Uterus (tissue), 4 donors: ENCODE results near the gene MTIF2. TPM values are rescaled to one million over a fixed set of nuclear protein-coding genes. Genes with fewer than 3 reads are reported as not detected.

ENCODE experiments used
- DNase-seq, 2 donors: peaks; one replicate each; pipeline ENCODE4 v3.0.0-alpha.2; 2019 to 2020
- H3K27ac ChIP-seq, 2 donors: fragments of 200-600 bp; sonication (generic); 1 replicate in 1 of 2; 2 replicates in 1 of 2; pipeline ENCODE4 v1.5.1; 2016 to 2018
- H3K27me3 ChIP-seq, 2 donors: fragments of 200-600 bp; sonication (generic); one replicate each; pipeline ENCODE4 v1.5.1; 2018 to 2019; ENCODE audit warnings: control low read depth in 1 of 2
- H3K36me3 ChIP-seq, 2 donors: fragments of 200-600 bp; sonication (generic); one replicate each; pipeline ENCODE4 v1.5.1; 2019; ENCODE audit warnings: control low read depth in 1 of 2
- H3K4me1 ChIP-seq, 2 donors: fragments of 200-600 bp; sonication (generic); one replicate each; pipeline ENCODE4 v1.5.1; 2018 to 2019; ENCODE audit warnings: control low read depth in 1 of 2
- H3K4me3 ChIP-seq, 2 donors: fragments of 200-600 bp; sonication (generic); 1 replicate in 1 of 2; 2 replicates in 1 of 2; pipeline ENCODE4 v1.5.1; 2018 to 2019; ENCODE audit warnings: mild to moderate bottlenecking in 1 of 2
- H3K9me3 ChIP-seq, 2 donors: fragments of 200-600 bp; sonication (generic); one replicate each; pipeline ENCODE4 v1.5.1; 2019; ENCODE audit warnings: control low read depth in 1 of 2
- CTCF ChIP-seq, 4 experiments: fragments of 200-600 bp in 2 of 4; fragments of 450-650 bp in 2 of 4; sonication (generic) in 2 of 4; IDR thresholded peaks; one replicate each; pipeline ENCODE4 v1.5.1; 2016 to 2019; ENCODE audit warnings: antibody characterized with exemption in 4 of 4, mild to moderate bottlenecking in 2 of 4, moderate library complexity in 1 of 4
- POLR2A ChIP-seq, 2 donors: fragments of 450-650 bp; IDR thresholded peaks; one replicate each; pipeline ENCODE4 v1.6.1; 2016; ENCODE audit warnings: antibody characterized with exemption in 2 of 2, mild to moderate bottlenecking in 1 of 2, moderate library complexity in 1 of 2
- intact Hi-C: fragments of 100-400 bp; cut with DNase I; formaldehyde crosslinking; loops from one replicate; pipeline ENCODE4 v1.15.1; 2023; ENCODE audit warnings: low total_unique reads
- total RNA-seq, 4 donors: library from RNA; depleted of rRNA in 3 of 4; stranded (reverse); fragments of >200 nt in 3 of 4; gene quantifications; one replicate each; pipeline versions ENCODE4 v1.1.0 to v1.2.4, GENCODE V29; 2014 to 2023
- donor health status: DM: yes; HTN: yes; CAD: no.

Gene MTIF2
- total RNA-seq, 4 donors from 2014 or later = 1.8 to 29.4 (median 12.8) TPM

DNA sequence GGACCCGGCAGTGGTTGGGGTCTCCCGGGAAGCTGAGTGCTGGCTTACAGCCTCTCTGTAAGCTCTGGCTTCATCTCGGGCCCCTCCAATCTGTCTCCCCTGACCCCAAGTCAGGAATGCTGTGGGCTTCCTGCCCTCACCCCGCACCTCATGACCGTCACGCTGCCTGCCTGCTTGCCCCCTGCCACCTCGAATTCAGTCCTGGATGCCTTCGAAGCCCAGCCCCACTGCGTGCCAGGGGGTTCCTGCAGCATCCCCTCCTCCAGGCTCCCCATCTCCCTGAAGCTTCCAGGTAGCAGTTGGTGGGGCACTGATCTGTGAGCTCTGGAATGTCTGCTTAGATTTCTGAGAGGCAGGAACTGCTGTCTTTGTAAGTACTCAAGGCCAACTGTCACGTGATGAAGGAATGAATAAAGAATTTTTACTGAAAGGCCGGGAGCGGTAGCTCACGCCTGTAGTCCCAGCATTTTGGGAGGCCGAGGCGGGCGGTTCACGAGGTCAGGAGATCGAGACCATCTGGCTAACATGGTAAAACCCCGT lies 43.5 kb downstream of the MTIF2 start:
- Histone ChIP-seq H3K27me3 (no peaks in the 10 kb centered on the region), H3K4me1 (no peaks in the 10 kb centered on the region), H3K9me3 (no peaks in the 10 kb centered on the region), H3K4me3 (no peak overlapping the region), H3K27ac (no peak overlapping the region), H3K36me3 (no peaks in the 10 kb centered on the region)
- TF ChIP-seq POLR2A (IDR thresholded peaks at IDR 0.05) (no peak), CTCF (IDR thresholded peaks at IDR 0.05) (no peak)
- intact Hi-C loops = no loop called here
- DNase-seq = no peak

DNA sequence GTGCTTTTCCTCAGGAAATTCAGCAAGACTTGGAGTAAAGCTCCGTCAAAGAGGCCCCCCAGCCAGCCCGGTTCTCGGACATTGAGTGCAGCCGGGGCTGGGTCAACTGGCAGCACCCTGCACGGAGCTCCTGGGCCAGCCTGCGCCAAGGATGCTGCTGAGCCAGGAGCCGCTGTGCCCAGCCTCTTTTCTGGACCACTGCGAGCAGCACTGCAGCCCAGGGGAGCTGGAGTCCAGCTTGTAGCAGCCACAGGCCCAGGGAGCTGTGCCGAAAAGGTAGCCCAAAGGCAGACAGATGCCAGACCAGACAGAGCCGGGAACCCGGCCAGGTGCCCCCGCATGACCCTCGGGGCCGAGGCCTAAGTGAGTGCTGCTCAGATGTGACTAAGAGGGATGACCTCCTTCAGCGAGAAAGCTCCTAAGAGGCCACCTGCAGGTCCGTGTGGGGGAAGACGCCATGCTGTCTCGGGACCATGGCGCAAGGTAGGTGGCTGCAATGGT lies 44.2 kb downstream of the MTIF2 start:
- no peak for DNase-seq
- no peak overlapping the region for H3K27ac ChIP-seq
- intact Hi-C loops = no loop called here
- H3K36me3 ChIP-seq = no peaks in the 10 kb centered on the region
- H3K4me1 ChIP-seq = no peaks in the 10 kb centered on the region
- no peak overlapping the region for H3K4me3 ChIP-seq
- TF ChIP-seq POLR2A (IDR thresholded peaks at IDR 0.05) (no peak), CTCF (IDR thresholded peaks at IDR 0.05) (no peak)
- no peaks in the 10 kb centered on the region for H3K9me3 ChIP-seq
- no peaks in the 10 kb centered on the region for H3K27me3 ChIP-seq

- Histone ChIP-seq H3K36me3 (no peaks in the 10 kb centered on the region), H3K4me1 (no peaks in the 10 kb centered on the region), H3K9me3 (no peaks in the 10 kb centered on the region), H3K4me3 (peak overlapping the region in 1 of 2 donors; percentile 67), H3K27ac (peak overlapping the region; percentile 86 to 95), H3K27me3 (no peaks in the 10 kb centered on the region)
- no peak for TF ChIP-seq CTCF (IDR thresholded peaks at IDR 0.05)
- no peak for TF ChIP-seq POLR2A (IDR thresholded peaks at IDR 0.05)
- no peak for DNase-seq
- intact Hi-C loops = no loop called here
Measured at GRCh38 chr2:55223958-55224760, 44.9 kb downstream of the MTIF2 start.

GRCh38 chr2:55213822-55214221 lies 55.2 kb downstream of the MTIF2 start:
- TF ChIP-seq POLR2A (IDR thresholded peaks at IDR 0.05) = no peak
- no peak for TF ChIP-seq CTCF (IDR thresholded peaks at IDR 0.05)
- no peaks in the 10 kb centered on the region for H3K36me3 ChIP-seq
- no peaks in the 10 kb centered on the region for H3K27me3 ChIP-seq
- H3K27ac ChIP-seq = no peak overlapping the region
- H3K4me3 ChIP-seq = no peak overlapping the region
- intact Hi-C loops = no loop called here
- no peaks in the 10 kb centered on the region for H3K9me3 ChIP-seq
- no peak for DNase-seq
- H3K4me1 ChIP-seq = no peaks in the 10 kb centered on the region

DNA sequence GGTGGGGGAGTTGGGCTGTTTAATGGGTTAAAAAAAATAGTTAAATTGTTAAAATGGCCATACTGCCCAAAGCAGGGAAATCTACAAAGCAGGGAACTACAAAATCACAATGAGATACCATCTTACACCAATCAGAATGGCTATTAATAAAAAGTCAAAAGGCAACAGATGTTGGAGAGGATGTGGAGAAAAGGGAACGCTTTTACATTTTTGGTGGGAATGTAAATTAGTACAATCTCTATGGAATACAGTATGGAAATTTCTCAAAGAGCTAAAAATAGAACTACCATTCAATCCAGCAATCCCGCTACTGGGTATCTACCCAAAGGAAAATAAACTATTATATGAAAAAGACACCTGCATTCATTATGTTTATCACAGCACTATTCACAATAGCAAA lies 64.1 kb downstream of the MTIF2 start:
- no peaks in the 10 kb centered on the region for H3K27me3 ChIP-seq
- no peaks in the 10 kb centered on the region for H3K4me1 ChIP-seq
- H3K9me3 ChIP-seq = no peaks in the 10 kb centered on the region
- intact Hi-C loops = no loop called here
- H3K4me3 ChIP-seq = no peak overlapping the region
- no peaks in the 10 kb centered on the region for H3K36me3 ChIP-seq
- DNase-seq = no peak
- H3K27ac ChIP-seq = no peak overlapping the region
- TF ChIP-seq POLR2A (IDR thresholded peaks at IDR 0.05) = no peak
- no peak for TF ChIP-seq CTCF (IDR thresholded peaks at IDR 0.05)
